Dermis blood vessel endothelial cell (primary cell): ENCODE measurements around the gene XG. TPM values are rescaled to one million over a fixed set of nuclear protein-coding genes. Genes with fewer than 3 reads are reported as not detected.
A peak's percentile ranks its signal among the peaks of the same experiment; 100 is the strongest.
"Not testable (repeated sequence)": the region's sequence is repeated elsewhere in the genome, so short reads cannot be mapped to it uniquely, and the experiment has no call there.

ENCODE experiments used
- DNase-seq: peaks from one replicate; pipeline ENCODE4 v3.0.0; 2010
- total RNA-seq: library from RNA; depleted of rRNA; stranded (reverse); fragments of >200 nt; gene quantifications from 2 replicates; pipeline ENCODE4 v1.2.3, GENCODE V29; 2014

XG gene
- total RNA-seq, 1 donor from 2014 or later: under 0.01 TPM

- peak; percentile 24 for DNase-seq
Measured at GRCh38 chrX:2781698-2782097, 29.9 kb downstream of the XG start.

- no peak for DNase-seq
Measured at GRCh38 chrX:2782171-2782570, 30.3 kb downstream of the XG start.

- no peak for DNase-seq
Measured at GRCh38 chrX:2782778-2783177, 30.9 kb downstream of the XG start.

- DNase-seq: no peak
Measured at GRCh38 chrX:2784026-2784425, 32.2 kb downstream of the XG start.

- DNase-seq: no peak
Measured at GRCh38 chrX:2785538-2785937, 33.7 kb downstream of the XG start.

GRCh38 chrX:2788980-2789379, 37.1 kb downstream of the XG start:
- DNase-seq: no peak

GRCh38 chrX:2789569-2789968, 37.7 kb downstream of the XG start:
- no peak for DNase-seq

- no peak for DNase-seq
Measured at GRCh38 chrX:2793752-2794151, 41.9 kb downstream of the XG start.

GRCh38 chrX:2794336-2794735, 42.5 kb downstream of the XG start:
- DNase-seq: no peak

GRCh38 chrX:2796808-2797207, 45.0 kb downstream of the XG start:
- not testable (repeated sequence) for DNase-seq

- DNase-seq: no peak
Measured at GRCh38 chrX:2799369-2799768, 47.5 kb downstream of the XG start.

- DNase-seq: not testable (repeated sequence)
Measured at GRCh38 chrX:2799980-2800379, 48.1 kb downstream of the XG start.

- no peak for DNase-seq
Measured at GRCh38 chrX:2801223-2801622, 49.4 kb downstream of the XG start.

GRCh38 chrX:2802376-2803090, 50.7 kb downstream of the XG start:
- not testable (repeated sequence) for DNase-seq

- not testable (repeated sequence) for DNase-seq
Measured at GRCh38 chrX:2803486-2803885, 51.6 kb downstream of the XG start.

- DNase-seq: peak; percentile 54
Measured at GRCh38 chrX:2804106-2804843, 52.4 kb downstream of the XG start.

GRCh38 chrX:2804858-2805257, 53.0 kb downstream of the XG start:
- DNase-seq: peak; percentile 53

GRCh38 chrX:2811271-2811670, 59.4 kb downstream of the XG start:
- DNase-seq: no peak

- peak; percentile 45 for DNase-seq
Measured at GRCh38 chrX:2812161-2812907, 60.5 kb downstream of the XG start.

GRCh38 chrX:2817036-2817435, 65.2 kb downstream of the XG start:
- DNase-seq: no peak

GRCh38 chrX:2819345-2820135, 67.7 kb downstream of the XG start:
- peak; percentile 60 for DNase-seq

GRCh38 chrX:2820136-2820771, 68.4 kb downstream of the XG start:
- peak; percentile 50 for DNase-seq
